GM12865 (cell line): ENCODE results near the gene TBC1D12.

Experiments used
- DNase-seq: peaks from one replicate; pipeline ENCODE4 v3.0.0; 2010; ENCODE audit warnings: low read depth
- H3K4me3 ChIP-seq: 2 replicates; pipeline ENCODE4 v1.5.1; 2011; ENCODE audit warnings: mild to moderate bottlenecking, low read depth, low read length, control low read depth
- CTCF ChIP-seq: IDR thresholded peaks from 2 replicates; pipeline ENCODE4 v1.5.1; 2011; ENCODE audit warnings: low read length, control low read depth, low read depth, inconsistent platforms; ENCODE audit not compliant: insufficient read depth; ENCODE audit errors: missing control alignments

TBC1D12 gene

DNA sequence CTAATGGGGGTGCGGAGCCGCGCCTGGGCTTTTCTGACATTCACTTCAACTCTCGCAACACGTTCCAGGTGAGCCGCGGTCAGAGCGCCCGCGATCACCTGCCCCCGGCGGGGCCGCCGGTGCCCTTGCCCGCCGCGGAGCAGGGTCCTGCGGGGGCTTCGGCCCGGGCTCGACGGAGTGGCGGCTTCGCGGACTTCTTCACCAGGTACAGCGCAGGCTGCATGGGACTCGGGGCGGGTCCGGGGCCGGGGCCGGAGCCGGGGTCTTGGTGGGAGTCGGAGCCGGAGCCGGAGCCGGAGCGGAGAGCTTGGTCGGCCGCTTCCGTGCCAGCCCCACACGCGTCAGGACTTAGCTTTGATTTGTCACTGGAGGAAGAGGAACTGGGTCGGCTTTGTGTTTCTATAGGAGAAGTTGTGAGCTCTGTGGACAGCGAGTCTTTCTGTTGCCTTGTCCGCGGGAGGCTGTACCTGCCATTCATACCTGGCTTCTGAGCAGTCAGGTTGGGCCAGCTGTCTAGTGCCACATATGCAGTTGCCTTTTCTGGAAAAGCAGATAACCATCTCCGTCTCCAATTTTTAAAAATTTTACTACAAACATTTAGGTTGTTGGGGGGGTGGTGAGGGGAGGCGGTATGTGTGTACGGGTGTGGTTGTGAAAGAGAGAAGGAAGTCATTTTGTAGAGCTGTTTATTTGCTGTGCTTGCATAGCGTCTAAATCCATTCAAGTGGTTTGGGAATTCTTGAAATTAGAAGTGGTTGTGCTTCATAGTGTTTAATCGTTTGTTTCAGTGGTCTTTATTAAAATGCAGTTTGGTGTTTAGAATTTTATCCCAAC lies 1.3 kb downstream of the TBC1D12 start:
- DNase-seq: peak; percentile 93
- H3K4me3 ChIP-seq: peak overlapping the region; percentile 76
- no peak for TF ChIP-seq CTCF

DNA sequence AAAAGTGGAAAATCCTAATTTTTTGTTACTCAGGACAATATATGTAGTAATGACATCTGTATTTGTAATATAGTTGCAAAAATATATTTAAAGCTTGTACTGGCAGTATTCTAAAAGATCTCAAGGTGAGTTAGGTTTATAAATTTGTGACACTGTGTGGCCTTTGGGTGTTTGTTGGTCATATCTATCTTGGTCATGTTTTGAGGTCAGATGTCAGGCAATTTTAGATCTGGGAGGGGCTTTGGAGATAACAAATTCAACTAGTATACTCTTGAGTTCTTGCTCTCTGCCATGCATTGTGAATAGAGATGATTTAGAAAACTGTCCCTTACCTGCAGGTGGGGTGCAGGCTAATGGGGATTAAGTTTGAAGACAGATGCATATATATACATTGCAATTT lies 3.1 kb downstream of the TBC1D12 start:
- no peak for TF ChIP-seq CTCF
- DNase-seq: no peak
- H3K4me3 ChIP-seq: no peak overlapping the region

GRCh38 chr10:94407668-94408067 lies 5.3 kb downstream of the TBC1D12 start:
- no peak for TF ChIP-seq CTCF
- H3K4me3 ChIP-seq: no peak overlapping the region
- DNase-seq: no peak

GRCh38 chr10:94409021-94409657 lies 6.8 kb downstream of the TBC1D12 start:
- no peak for DNase-seq
- TF ChIP-seq CTCF: no peak
- no peak overlapping the region for H3K4me3 ChIP-seq

DNA sequence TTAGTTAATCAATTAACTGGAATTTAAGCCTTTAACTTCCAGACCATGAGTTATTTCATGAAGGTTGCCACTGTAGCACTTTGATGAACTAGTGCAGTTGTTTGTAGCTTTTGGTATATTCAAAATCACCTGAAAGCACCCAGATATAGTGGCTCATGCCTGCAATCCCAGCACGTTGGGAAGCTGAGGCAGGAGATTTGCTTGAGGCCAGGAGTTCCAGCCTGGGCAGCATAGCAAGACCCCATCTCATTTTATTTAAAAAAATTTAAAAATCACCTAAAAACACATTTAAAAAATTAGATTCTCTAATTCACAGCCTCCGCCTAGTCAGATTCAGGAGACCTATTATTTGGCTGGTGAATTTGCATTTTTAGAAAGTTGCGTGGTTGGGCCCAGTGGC lies 9.0 kb downstream of the TBC1D12 start:
- no peak overlapping the region for H3K4me3 ChIP-seq
- TF ChIP-seq CTCF: no peak
- DNase-seq: no peak

DNA sequence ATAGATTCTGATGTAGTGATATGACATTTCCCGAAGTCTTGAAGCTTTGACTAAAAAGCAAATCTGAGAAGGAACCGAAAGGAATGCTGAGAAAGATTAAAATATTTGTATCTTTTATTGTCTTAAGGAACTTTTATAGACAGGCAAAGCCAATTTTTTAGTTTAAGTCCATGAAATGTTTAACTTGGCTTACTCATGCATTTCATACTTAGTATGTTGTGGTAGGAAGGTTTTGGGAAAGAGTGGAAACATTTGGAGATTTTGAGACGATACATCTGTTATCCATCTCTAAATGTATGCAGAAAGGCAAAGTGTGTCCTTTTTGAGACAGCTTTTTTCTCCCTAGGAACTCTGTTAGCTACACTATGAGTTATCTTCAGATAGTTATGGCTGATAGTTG lies 10.1 kb downstream of the TBC1D12 start:
- no peak for DNase-seq
- TF ChIP-seq CTCF: no peak
- no peak overlapping the region for H3K4me3 ChIP-seq
